Tibial nerve (tissue), 4 donors: Measurements from ENCODE around the gene TNXB. TPM values are rescaled to one million over a fixed set of nuclear protein-coding genes. Genes with fewer than 3 reads are reported as not detected.

Experiments used
- DNase-seq, 2 donors: peaks; one replicate each; pipeline ENCODE4 v3.0.0-alpha.2; 2019; ENCODE audit warnings: low spot score in 2 of 2
- H3K27ac ChIP-seq, 4 donors: fragments of 200-600 bp; sonication (generic) in 3 of 4; one replicate each; pipeline ENCODE4 v1.5.1; 2017 to 2019; ENCODE audit warnings: mild to moderate bottlenecking in 1 of 4
- H3K27me3 ChIP-seq, 2 donors: fragments of 200-600 bp; sonication (generic) in 1 of 2; one replicate each; pipeline versions ENCODE4 v1.5.1 to v1.6.0; 2017 to 2019
- H3K36me3 ChIP-seq, 3 donors: fragments of 200-600 bp; sonication (generic); one replicate each; pipeline ENCODE4 v1.5.1; 2018 to 2019
- H3K4me1 ChIP-seq, 4 donors: fragments of 200-600 bp; sonication (generic) in 3 of 4; one replicate each; pipeline ENCODE4 v1.5.1; 2017 to 2019
- H3K4me3 ChIP-seq, 4 donors: fragments of 200-600 bp; sonication (generic) in 3 of 4; one replicate each; pipeline ENCODE4 v1.5.1; 2017 to 2019; ENCODE audit warnings: mild to moderate bottlenecking in 1 of 4, moderate library complexity in 1 of 4
- H3K9me3 ChIP-seq, 4 donors: fragments of 200-600 bp; sonication (generic) in 3 of 4; one replicate each; pipeline ENCODE4 v1.5.1; 2017 to 2019
- CTCF ChIP-seq, 5 experiments: fragments of 200-600 bp in 3 of 5; fragments of 450-650 bp in 2 of 5; sonication (generic) in 3 of 5; IDR thresholded peaks; one replicate each; pipeline ENCODE4 v1.5.1; 2016 to 2019; ENCODE audit warnings: antibody characterized with exemption in 5 of 5, mild to moderate bottlenecking in 3 of 5, moderate library complexity in 2 of 5
- EP300 ChIP-seq, 2 donors: sonication (generic); formaldehyde crosslinking; IDR thresholded peaks; one replicate each; pipeline ENCODE4 v1.6.1; 2017; ENCODE audit warnings: antibody characterized with exemption in 2 of 2, mild to moderate bottlenecking in 1 of 2
- POLR2A ChIP-seq, 2 donors: fragments of 450-650 bp; IDR thresholded peaks; one replicate each; pipeline ENCODE4 v1.6.1; 2017; ENCODE audit warnings: antibody characterized with exemption in 2 of 2, mild to moderate bottlenecking in 2 of 2, moderate library complexity in 2 of 2
- WGBS, 2 donors: methylation state at CpG; one replicate each; pipeline ENCODE4 v1.1.5; 2018; 5-methylcytosine and 5-hydroxymethylcytosine counted together
- total RNA-seq, 4 donors: library from RNA; depleted of rRNA; stranded (reverse); fragments of >200 nt; gene quantifications; one replicate each; pipeline ENCODE4 v1.1.0, GENCODE V29; 2016

The TNXB gene
- total RNA-seq, 4 donors from 2014 or later: 231 to 547 (median 297) TPM

GRCh38 chr6:32092760-32093497 lies 16.2 kb downstream of the TNXB start:
- no peak for DNase-seq
- H3K36me3 ChIP-seq: peaks cover 0 to 29% (median 0%) of the 10 kb centered on the region in 3 donors
- H3K4me1 ChIP-seq: peaks cover 0 to 74% (median 16%) of the 10 kb centered on the region in 4 donors
- TF ChIP-seq CTCF (IDR thresholded peaks at IDR 0.05): no peak
- TF ChIP-seq EP300 (IDR thresholded peaks at IDR 0.05): peak; percentile 27 to 76
- peak overlapping the region; percentile 37 to 90 (median 67) for H3K27ac ChIP-seq
- no peaks in the 10 kb centered on the region for H3K9me3 ChIP-seq
- 40 to 54% methylated on average over 8 of the region's 8 CpGs for WGBS, 2 donors
- peaks cover 0 to 25% of the 10 kb centered on the region in 2 donors for H3K27me3 ChIP-seq
- H3K4me3 ChIP-seq: no peak overlapping the region

- H3K27me3 ChIP-seq: peaks cover 0 to 13% of the 10 kb centered on the region in 2 donors
- TF ChIP-seq CTCF (IDR thresholded peaks at IDR 0.05) (no peak), POLR2A (IDR thresholded peaks at IDR 0.05) (no peak), EP300 (IDR thresholded peaks at IDR 0.05) (no peak)
- no peaks in the 10 kb centered on the region for H3K9me3 ChIP-seq
- no peak for DNase-seq
- 83 to 87% methylated on average over 10 of the region's 10 CpGs for WGBS, 2 donors
- peak overlapping the region in 3 of 4 donors; percentile 73 to 89 (median 88) for H3K27ac ChIP-seq
- H3K4me3 ChIP-seq: no peak overlapping the region
- H3K36me3 ChIP-seq: peaks cover 0 to 18% (median 0%) of the 10 kb centered on the region in 3 donors
- H3K4me1 ChIP-seq: peaks cover 0 to 65% (median 26%) of the 10 kb centered on the region in 4 donors
Observed at GRCh38 chr6:32089082-32089828, 19.9 kb downstream of the TNXB start.

- no peak for DNase-seq
- WGBS, 2 donors: 78 to 88% methylated on average over 10 to 14 of the region's 14 CpGs
- no peaks in the 10 kb centered on the region for H3K9me3 ChIP-seq
- no peak overlapping the region for H3K4me3 ChIP-seq
- peaks cover 0 to 22% (median 0%) of the 10 kb centered on the region in 3 donors for H3K36me3 ChIP-seq
- TF ChIP-seq CTCF (IDR thresholded peaks at IDR 0.05) (no peak), POLR2A (IDR thresholded peaks at IDR 0.05) (no peak), EP300 (IDR thresholded peaks at IDR 0.05) (no peak)
- H3K4me1 ChIP-seq: peaks cover 0 to 65% (median 24%) of the 10 kb centered on the region in 4 donors
- peaks cover 0 to 13% of the 10 kb centered on the region in 2 donors for H3K27me3 ChIP-seq
- H3K27ac ChIP-seq: peak overlapping the region; percentile 66 to 89 (median 80)
Observed at GRCh38 chr6:32088487-32089049, 20.6 kb downstream of the TNXB start.

- H3K4me1 ChIP-seq: peaks cover 0 to 64% (median 23%) of the 10 kb centered on the region in 4 donors
- H3K4me3 ChIP-seq: peak overlapping the region in 2 of 4 donors; percentile 16 to 18
- H3K9me3 ChIP-seq: no peaks in the 10 kb centered on the region
- H3K36me3 ChIP-seq: peaks cover 0 to 22% (median 0%) of the 10 kb centered on the region in 3 donors
- TF ChIP-seq CTCF (IDR thresholded peaks at IDR 0.05) (peak; percentile 30 to 62 (median 53)), POLR2A (IDR thresholded peaks at IDR 0.05) (no peak), EP300 (IDR thresholded peaks at IDR 0.05) (peak in 1 of 2 donors; percentile 38)
- WGBS, 2 donors: 13 to 41% methylated on average over 8 to 27 of the region's 50 CpGs
- H3K27me3 ChIP-seq: peaks cover 0 to 13% of the 10 kb centered on the region in 2 donors
- peak; percentile 70 to 81 for DNase-seq
- H3K27ac ChIP-seq: peak overlapping the region; percentile 66 to 89 (median 80)
Observed at GRCh38 chr6:32087574-32088486, 21.3 kb downstream of the TNXB start.
